ENCODE data around the gene RORC.
"Not testable (repeated sequence)": the region's sequence is repeated elsewhere in the genome, so short reads cannot be mapped to it uniquely, and the experiment has no call there.

The RORC gene

GRCh38 chr1:151787689-151788088 is 43.9 kb downstream of the RORC start:
- Histone ChIP-seq H3K27ac (ENCODE audit: low read depth, low read length) (no peak overlapping the region), H3K9me3 (ENCODE audit: control insufficient read depth, insufficient read depth, low read depth, low read length) (no peaks in the 10 kb centered on the region), H3K36me3 (ENCODE audit: control insufficient read depth, insufficient read depth, low read length) (no peaks in the 10 kb centered on the region), H3K27me3 (ENCODE audit: control insufficient read depth, insufficient read depth, low read length) (peaks cover 8% of the 10 kb centered on the region; the same call in 1 of the 2 replicates), H3K4me1 (ENCODE audit: control insufficient read depth, insufficient read depth, low read length) (no peaks in the 10 kb centered on the region), H3K4me3 (ENCODE audit: low read depth, low read length) (no peak overlapping the region), H3K9ac (ENCODE audit: low read length) (no peak overlapping the region)

GRCh38 chr1:151783796-151784195 is 47.8 kb downstream of the RORC start:
- H3K9me3 ChIP-seq (ENCODE audit: control insufficient read depth, insufficient read depth, low read depth, low read length) = no peaks in the 10 kb centered on the region
- H3K36me3 ChIP-seq (ENCODE audit: control insufficient read depth, insufficient read depth, low read length) = peaks cover 13% of the 10 kb centered on the region
- H3K27me3 ChIP-seq (ENCODE audit: control insufficient read depth, insufficient read depth, low read length) = no peaks in the 10 kb centered on the region
- H3K9ac ChIP-seq (ENCODE audit: low read length) = no peak overlapping the region
- no peak overlapping the region for H3K27ac ChIP-seq (ENCODE audit: low read depth, low read length)
- no peak overlapping the region for H3K4me3 ChIP-seq (ENCODE audit: low read depth, low read length)
- no peaks in the 10 kb centered on the region for H3K4me1 ChIP-seq (ENCODE audit: control insufficient read depth, insufficient read depth, low read length)

GRCh38 chr1:151782741-151783140 is 48.9 kb downstream of the RORC start:
- no peaks in the 10 kb centered on the region for H3K27me3 ChIP-seq (ENCODE audit: control insufficient read depth, insufficient read depth, low read length)

GRCh38 chr1:151782026-151782425 is 49.6 kb downstream of the RORC start:
- not testable (repeated sequence) for H3K4me3 ChIP-seq (ENCODE audit: low read depth, low read length); H3K27ac ChIP-seq (ENCODE audit: low read depth, low read length); H3K9me3 ChIP-seq (ENCODE audit: control insufficient read depth, insufficient read depth, low read depth, low read length); H3K9ac ChIP-seq (ENCODE audit: low read length); H3K27me3 ChIP-seq (ENCODE audit: control insufficient read depth, insufficient read depth, low read length); H3K4me1 ChIP-seq (ENCODE audit: control insufficient read depth, insufficient read depth, low read length)
- H3K36me3 ChIP-seq (ENCODE audit: control insufficient read depth, insufficient read depth, low read length) = peaks cover 22% of the 10 kb centered on the region

More at GRCh38 chr1:151782741-151783140, 48.9 kb downstream of the RORC start:
- H3K36me3 ChIP-seq (ENCODE audit: control insufficient read depth, insufficient read depth, low read length) = peaks cover 22% of the 10 kb centered on the region
- H3K9me3 ChIP-seq (ENCODE audit: control insufficient read depth, insufficient read depth, low read depth, low read length) = no peaks in the 10 kb centered on the region
- H3K4me1 ChIP-seq (ENCODE audit: control insufficient read depth, insufficient read depth, low read length) = no peaks in the 10 kb centered on the region
- no peak overlapping the region for H3K27ac ChIP-seq (ENCODE audit: low read depth, low read length)
- H3K9ac ChIP-seq (ENCODE audit: low read length) = no peak overlapping the region
- no peak overlapping the region for H3K4me3 ChIP-seq (ENCODE audit: low read depth, low read length)

GRCh38 chr1:151780736-151781135 is 50.9 kb downstream of the RORC start:
- not testable (repeated sequence) for H3K27ac ChIP-seq (ENCODE audit: low read depth, low read length); H3K4me1 ChIP-seq (ENCODE audit: control insufficient read depth, insufficient read depth, low read length); H3K27me3 ChIP-seq (ENCODE audit: control insufficient read depth, insufficient read depth, low read length); H3K9ac ChIP-seq (ENCODE audit: low read length); H3K4me3 ChIP-seq (ENCODE audit: low read depth, low read length); H3K9me3 ChIP-seq (ENCODE audit: control insufficient read depth, insufficient read depth, low read depth, low read length)
- peaks cover 32% of the 10 kb centered on the region for H3K36me3 ChIP-seq (ENCODE audit: control insufficient read depth, insufficient read depth, low read length)

GRCh38 chr1:151779852-151780251 is 51.8 kb downstream of the RORC start:
- Histone ChIP-seq H3K36me3 (ENCODE audit: control insufficient read depth, insufficient read depth, low read length) (peaks cover 41% of the 10 kb centered on the region), H3K9ac (ENCODE audit: low read length) (no peak overlapping the region), H3K4me3 (ENCODE audit: low read depth, low read length) (no peak overlapping the region), H3K4me1 (ENCODE audit: control insufficient read depth, insufficient read depth, low read length) (no peaks in the 10 kb centered on the region), H3K27me3 (ENCODE audit: control insufficient read depth, insufficient read depth, low read length) (no peaks in the 10 kb centered on the region), H3K27ac (ENCODE audit: low read depth, low read length) (no peak overlapping the region), H3K9me3 (ENCODE audit: control insufficient read depth, insufficient read depth, low read depth, low read length) (no peaks in the 10 kb centered on the region)

GRCh38 chr1:151777317-151777716 is 54.3 kb downstream of the RORC start:
- no peak overlapping the region for H3K4me3 ChIP-seq (ENCODE audit: low read depth, low read length)

GRCh38 chr1:151776665-151777062 is 54.9 kb downstream of the RORC start:
- no peaks in the 10 kb centered on the region for H3K9me3 ChIP-seq (ENCODE audit: control insufficient read depth, insufficient read depth, low read depth, low read length)
- H3K27ac ChIP-seq (ENCODE audit: low read depth, low read length) = no peak overlapping the region
- H3K27me3 ChIP-seq (ENCODE audit: control insufficient read depth, insufficient read depth, low read length) = no peaks in the 10 kb centered on the region
- H3K4me3 ChIP-seq (ENCODE audit: low read depth, low read length) = no peak overlapping the region
- peaks cover 56% of the 10 kb centered on the region for H3K36me3 ChIP-seq (ENCODE audit: control insufficient read depth, insufficient read depth, low read length)
- H3K4me1 ChIP-seq (ENCODE audit: control insufficient read depth, insufficient read depth, low read length) = no peaks in the 10 kb centered on the region
- no peak overlapping the region for H3K9ac ChIP-seq (ENCODE audit: low read length)

More at GRCh38 chr1:151777317-151777716, 54.3 kb downstream of the RORC start:
- Histone ChIP-seq H3K27ac (ENCODE audit: low read depth, low read length) (no peak overlapping the region), H3K4me1 (ENCODE audit: control insufficient read depth, insufficient read depth, low read length) (no peaks in the 10 kb centered on the region), H3K27me3 (ENCODE audit: control insufficient read depth, insufficient read depth, low read length) (no peaks in the 10 kb centered on the region), H3K9me3 (ENCODE audit: control insufficient read depth, insufficient read depth, low read depth, low read length) (no peaks in the 10 kb centered on the region), H3K36me3 (ENCODE audit: control insufficient read depth, insufficient read depth, low read length) (peaks cover 57% of the 10 kb centered on the region), H3K9ac (ENCODE audit: low read length) (no peak overlapping the region)

GRCh38 chr1:151775894-151776664 is 55.5 kb downstream of the RORC start:
- Histone ChIP-seq H3K4me1 (ENCODE audit: control insufficient read depth, insufficient read depth, low read length) (no peaks in the 10 kb centered on the region), H3K27ac (ENCODE audit: low read depth, low read length) (no peak overlapping the region), H3K9ac (ENCODE audit: low read length) (no peak overlapping the region), H3K9me3 (ENCODE audit: control insufficient read depth, insufficient read depth, low read depth, low read length) (no peaks in the 10 kb centered on the region), H3K4me3 (ENCODE audit: low read depth, low read length) (no peak overlapping the region), H3K27me3 (ENCODE audit: control insufficient read depth, insufficient read depth, low read length) (no peaks in the 10 kb centered on the region), H3K36me3 (ENCODE audit: control insufficient read depth, insufficient read depth, low read length) (peaks cover 51% of the 10 kb centered on the region)

- no peak overlapping the region for H3K9ac ChIP-seq (ENCODE audit: low read length)
- H3K27me3 ChIP-seq (ENCODE audit: control insufficient read depth, insufficient read depth, low read length) = no peaks in the 10 kb centered on the region
- H3K36me3 ChIP-seq (ENCODE audit: control insufficient read depth, insufficient read depth, low read length) = peaks cover 49% of the 10 kb centered on the region
- no peak overlapping the region for H3K27ac ChIP-seq (ENCODE audit: low read depth, low read length)
- H3K9me3 ChIP-seq (ENCODE audit: control insufficient read depth, insufficient read depth, low read depth, low read length) = peaks cover 5% of the 10 kb centered on the region; the same call in 1 of the 2 replicates
- no peaks in the 10 kb centered on the region for H3K4me1 ChIP-seq (ENCODE audit: control insufficient read depth, insufficient read depth, low read length)
- no peak overlapping the region for H3K4me3 ChIP-seq (ENCODE audit: low read depth, low read length)
Observed at GRCh38 chr1:151774256-151774922, 57.2 kb downstream of the RORC start.

GRCh38 chr1:151773702-151774101 is 57.9 kb downstream of the RORC start:
- H3K9me3 ChIP-seq (ENCODE audit: control insufficient read depth, insufficient read depth, low read depth, low read length) = peaks cover 5% of the 10 kb centered on the region; the same call in 1 of the 2 replicates
- peaks cover 43% of the 10 kb centered on the region for H3K36me3 ChIP-seq (ENCODE audit: control insufficient read depth, insufficient read depth, low read length)
- H3K27ac ChIP-seq (ENCODE audit: low read depth, low read length) = no peak overlapping the region
- H3K9ac ChIP-seq (ENCODE audit: low read length) = no peak overlapping the region
- H3K27me3 ChIP-seq (ENCODE audit: control insufficient read depth, insufficient read depth, low read length) = no peaks in the 10 kb centered on the region
- H3K4me3 ChIP-seq (ENCODE audit: low read depth, low read length) = no peak overlapping the region
- no peaks in the 10 kb centered on the region for H3K4me1 ChIP-seq (ENCODE audit: control insufficient read depth, insufficient read depth, low read length)

Data from HUES6 (cell line).